Peyer's patch (tissue), 4 donors: ENCODE results near the gene FAM174B. TPM values are rescaled to one million over a fixed set of nuclear protein-coding genes. Genes with fewer than 3 reads are reported as not detected.

Experiments used
- DNase-seq, 3 donors: peaks; one replicate each; pipeline ENCODE4 v3.0.0-alpha.2; 2017 to 2019
- H3K27ac ChIP-seq, 4 donors: fragments of 200-600 bp; sonication (generic); one replicate each; pipeline ENCODE4 v1.5.1; 2016 to 2019
- H3K27me3 ChIP-seq, 2 donors: fragments of 200-600 bp; sonication (generic); one replicate each; pipeline ENCODE4 v1.5.1; 2019
- H3K36me3 ChIP-seq, 3 donors: fragments of 200-600 bp; sonication (generic); one replicate each; pipeline ENCODE4 v1.5.1; 2016 to 2019
- H3K4me1 ChIP-seq, 4 donors: fragments of 200-600 bp; sonication (generic); one replicate each; pipeline ENCODE4 v1.5.1; 2016 to 2019
- H3K4me3 ChIP-seq, 4 donors: fragments of 200-600 bp; sonication (generic); 1 replicate in 3 of 4; 2 replicates in 1 of 4; pipeline ENCODE4 v1.5.1; 2016 to 2019; ENCODE audit warnings: mild to moderate bottlenecking in 1 of 4
- H3K9me3 ChIP-seq, 4 donors: fragments of 200-600 bp; sonication (generic); one replicate each; pipeline ENCODE4 v1.5.1; 2016 to 2019; ENCODE audit warnings: mild to moderate bottlenecking in 1 of 4
- CTCF ChIP-seq, 6 experiments: fragments of 450-650 bp in 4 of 6; fragments of 200-600 bp in 2 of 6; sonication (generic) in 1 of 6; IDR thresholded peaks; one replicate each; pipeline ENCODE4 v1.5.1; 2017 to 2019; ENCODE audit warnings: antibody characterized with exemption in 6 of 6, mild to moderate bottlenecking in 3 of 6, moderate library complexity in 1 of 6
- POLR2A ChIP-seq, 2 donors: fragments of 450-650 bp; IDR thresholded peaks; one replicate each; pipeline ENCODE4 v1.5.1; 2017; ENCODE audit warnings: antibody characterized with exemption in 2 of 2, mild to moderate bottlenecking in 2 of 2, moderate library complexity in 2 of 2
- total RNA-seq, 4 donors: library from RNA; depleted of rRNA; stranded (reverse); fragments of >200 nt; gene quantifications; one replicate each; pipeline ENCODE4 v1.1.0, GENCODE V29; 2016

Gene FAM174B
- total RNA-seq, 4 donors from 2014 or later, result 9.0 to 14.0 (median 11.4) TPM

GRCh38 chr15:92619145-92620101 is 36.2 kb downstream of the FAM174B start:
- H3K4me3 ChIP-seq, result no peak overlapping the region
- peaks cover 0 to 16% (median 0%) of the 10 kb centered on the region in 4 donors for H3K4me1 ChIP-seq
- H3K27ac ChIP-seq, result peak overlapping the region in 3 of 4 donors; percentile 20 to 68 (median 32)
- no peak for DNase-seq
- TF ChIP-seq POLR2A (IDR thresholded peaks at IDR 0.05), result no peak
- no peak for TF ChIP-seq CTCF (IDR thresholded peaks at IDR 0.05)
- H3K9me3 ChIP-seq, result no peaks in the 10 kb centered on the region
- no peaks in the 10 kb centered on the region for H3K36me3 ChIP-seq
- H3K27me3 ChIP-seq, result no peaks in the 10 kb centered on the region

DNA sequence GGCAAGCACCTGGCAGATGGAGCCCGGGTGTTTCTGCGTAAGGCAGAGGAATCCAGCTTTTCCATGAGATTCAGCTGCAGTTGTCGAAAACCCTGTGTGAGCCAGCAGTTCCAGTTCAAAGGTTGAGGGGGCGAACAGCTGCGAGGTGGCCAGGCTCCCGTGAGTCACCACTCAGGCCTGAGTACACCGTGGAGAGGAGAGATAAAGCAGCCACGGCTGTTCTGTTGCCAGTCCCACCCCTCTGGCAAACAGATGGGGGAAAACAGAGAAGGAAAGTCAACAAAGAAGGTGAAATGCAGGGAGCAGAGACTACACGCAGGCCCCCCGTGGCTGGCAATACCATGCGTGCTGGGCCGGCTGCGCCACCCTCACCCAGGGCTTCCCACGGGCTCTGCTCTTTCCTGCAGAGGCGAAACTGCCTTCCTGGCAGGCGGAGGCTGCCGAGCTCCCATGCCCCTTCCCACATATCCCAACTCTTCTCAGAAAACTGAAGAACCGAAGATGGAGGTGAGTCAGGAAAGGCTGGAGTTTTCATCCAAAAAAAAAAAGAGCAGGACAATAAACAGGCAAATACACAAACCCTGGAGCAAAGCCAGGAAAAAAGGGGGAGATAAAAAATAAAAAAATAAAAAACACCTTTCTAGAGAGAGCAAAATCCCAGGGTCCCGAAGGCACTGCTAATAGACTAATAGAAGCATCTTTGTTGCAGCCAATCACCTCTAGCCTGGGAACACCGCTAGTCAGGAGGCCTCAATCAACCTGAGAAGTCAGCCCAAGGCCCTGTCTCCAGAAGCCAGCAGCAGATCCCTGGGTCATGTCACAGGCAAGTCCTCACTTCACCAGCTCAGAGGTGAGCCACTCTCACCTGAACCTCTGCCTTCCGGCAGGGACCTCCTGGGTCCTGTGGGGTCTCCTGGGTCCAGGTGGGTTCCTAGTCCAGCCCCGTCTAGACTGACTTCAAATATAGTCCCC is 37.7 kb downstream of the FAM174B start:
- no peaks in the 10 kb centered on the region for H3K27me3 ChIP-seq
- H3K4me1 ChIP-seq, result peaks cover 0 to 10% (median 0%) of the 10 kb centered on the region in 4 donors
- TF ChIP-seq POLR2A (IDR thresholded peaks at IDR 0.05) (no peak), CTCF (IDR thresholded peaks at IDR 0.05) (no peak)
- no peaks in the 10 kb centered on the region for H3K36me3 ChIP-seq
- H3K4me3 ChIP-seq, result no peak overlapping the region
- H3K27ac ChIP-seq, result peak overlapping the region in 3 of 4 donors; percentile 10 to 68 (median 49)
- DNase-seq, result peak in 2 of 3 donors; percentile 79 to 80
- no peaks in the 10 kb centered on the region for H3K9me3 ChIP-seq

- H3K9me3 ChIP-seq, result no peaks in the 10 kb centered on the region
- DNase-seq, result peak in 1 of 3 donors; percentile 41
- no peaks in the 10 kb centered on the region for H3K36me3 ChIP-seq
- no peak overlapping the region for H3K4me3 ChIP-seq
- no peaks in the 10 kb centered on the region for H3K27me3 ChIP-seq
- peaks cover 0 to 10% (median 0%) of the 10 kb centered on the region in 4 donors for H3K4me1 ChIP-seq
- TF ChIP-seq POLR2A (IDR thresholded peaks at IDR 0.05), result no peak
- TF ChIP-seq CTCF (IDR thresholded peaks at IDR 0.05), result no peak
- H3K27ac ChIP-seq, result peak overlapping the region in 3 of 4 donors; percentile 10 to 54 (median 49)
Observed at GRCh38 chr15:92616621-92617548, 38.7 kb downstream of the FAM174B start.

DNA sequence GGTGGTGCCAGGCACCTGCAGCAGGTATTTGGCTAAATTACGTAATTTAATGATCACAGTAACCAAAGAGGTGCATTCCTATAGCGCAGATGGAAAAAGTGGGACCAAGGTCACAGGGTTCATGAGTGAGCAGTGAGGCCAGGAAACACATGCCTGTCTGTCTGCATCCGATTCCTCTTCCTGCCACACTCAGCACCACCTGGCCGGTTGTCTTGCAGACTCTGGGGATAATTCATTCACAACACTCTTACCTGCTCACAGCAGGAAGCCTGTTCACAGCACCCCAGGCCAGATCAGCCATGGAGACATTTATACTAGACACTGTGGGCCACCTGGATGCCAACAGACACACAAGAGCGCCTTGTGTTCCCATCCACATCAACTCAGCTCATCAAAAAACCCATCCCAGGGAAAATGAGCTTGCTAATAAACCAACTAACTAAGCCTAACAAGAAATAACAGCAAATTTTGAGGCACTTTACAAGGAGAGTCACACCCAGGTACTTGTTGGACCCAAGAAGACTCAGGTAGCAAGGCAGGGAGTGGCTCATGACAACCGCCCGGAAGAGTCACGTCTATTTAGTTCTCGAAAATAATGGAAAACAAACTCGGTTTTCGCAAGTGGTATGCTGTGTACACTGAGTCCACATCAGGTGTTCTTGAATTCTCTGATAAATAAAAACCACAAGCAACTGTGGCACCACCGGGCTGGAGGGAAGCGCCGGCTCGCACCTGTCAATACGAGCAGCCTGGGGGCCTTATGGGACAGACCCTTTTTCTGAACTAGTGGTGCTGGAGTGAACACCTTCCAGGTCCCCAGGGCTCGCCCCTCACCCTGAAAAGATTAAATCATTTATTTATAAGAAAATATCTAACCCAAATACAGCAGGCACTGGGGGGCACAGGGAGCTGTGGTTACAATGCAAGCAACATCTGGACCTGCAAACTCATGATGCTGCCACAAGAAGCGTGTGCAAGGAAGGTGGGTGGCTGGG is 40.5 kb downstream of the FAM174B start:
- DNase-seq, result peak in 2 of 3 donors; percentile 35 to 40
- Histone ChIP-seq H3K4me1 (peaks cover 0 to 10% (median 0%) of the 10 kb centered on the region in 4 donors), H3K27me3 (no peaks in the 10 kb centered on the region), H3K36me3 (no peaks in the 10 kb centered on the region), H3K9me3 (no peaks in the 10 kb centered on the region), H3K4me3 (no peak overlapping the region), H3K27ac (no peak overlapping the region)
- TF ChIP-seq POLR2A (IDR thresholded peaks at IDR 0.05) (no peak), CTCF (IDR thresholded peaks at IDR 0.05) (no peak)
